Activated CD4-positive, alpha-beta memory T cell treated with anti-CD3 and anti-CD28 coated beads for 36 hours (primary cell): ENCODE measurements around the gene ALOX12B. TPM values are rescaled to one million over a fixed set of nuclear protein-coding genes. Genes with fewer than 3 reads are reported as not detected.
"Not testable (repeated sequence)": the region's sequence is repeated elsewhere in the genome, so short reads cannot be mapped to it uniquely, and the experiment has no call there.

Experiments
- CTCF ChIA-PET: fragments of 350-600 bp; sonication (Branson Sonifier 250); formaldehyde crosslinking; loops from one replicate; lab custom pipeline; 2021; ENCODE audit warnings: antibody characterized with exemption, inconsistent platforms; lab: Charles Lee
- POLR2A ChIA-PET: fragments of 350-600 bp; sonication (Branson Sonifier 250); formaldehyde crosslinking; loops from one replicate; lab custom pipeline; 2021; ENCODE audit warnings: antibody characterized with exemption; lab: Charles Lee
- DNase-seq: peaks from one replicate; pipeline ENCODE4 v3.0.0-alpha.2; 2020
- H3K27ac Mint-ChIP-seq: one replicate; pipeline ENCODE4 v1.8.0; 2021; ENCODE audit warnings: mixed read lengths
- H3K27me3 Mint-ChIP-seq: one replicate; pipeline ENCODE4 v1.8.0; 2021; ENCODE audit warnings: mixed read lengths
- H3K36me3 Mint-ChIP-seq: one replicate; pipeline ENCODE4 v1.8.0; 2021; ENCODE audit warnings: mixed read lengths
- H3K4me1 Mint-ChIP-seq: one replicate; pipeline ENCODE4 v1.8.0; 2021; ENCODE audit warnings: low read depth, mixed read lengths
- H3K4me3 Mint-ChIP-seq: one replicate; pipeline ENCODE4 v1.8.0; 2021; ENCODE audit warnings: mild to moderate bottlenecking, mixed read lengths
- H3K9me3 Mint-ChIP-seq: one replicate; pipeline ENCODE4 v1.8.0; 2021; ENCODE audit warnings: mixed read lengths
- intact Hi-C: fragments of 100-400 bp; cut with micrococcal nuclease; formaldehyde crosslinking; loops from one replicate; pipeline ENCODE4 v1.15.1; 2023
- total RNA-seq, 2 experiments: library from RNA; stranded (reverse); gene quantifications; one replicate each; pipeline ENCODE4 v1.2.3, GENCODE V29; 2021

The ALOX12B gene
- total RNA-seq, 2 experiments from 2014 or later: 2.1 to 2.3 TPM

DNA sequence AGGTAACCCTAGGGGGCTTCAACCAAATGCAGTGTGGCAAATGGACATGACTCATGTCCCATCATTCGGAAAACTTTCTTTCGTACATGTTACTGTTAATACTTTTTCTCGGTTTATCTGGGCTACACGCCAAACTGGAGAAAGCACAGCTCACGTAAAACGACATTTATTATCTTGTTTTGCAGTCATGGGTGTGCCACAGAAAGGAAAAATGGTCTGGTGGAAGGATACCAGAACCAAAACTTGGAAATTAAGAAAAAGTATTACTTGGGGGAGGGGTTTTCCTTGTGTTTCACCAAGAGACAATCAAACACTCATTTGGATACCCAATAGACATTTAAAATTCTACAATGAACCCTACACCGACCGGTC is 25.1 kb downstream of the ALOX12B start:
- Mint-ChIP-seq H3K27me3 (peaks cover 45% of the 10 kb centered on the region), H3K4me3 (no peak overlapping the region), H3K4me1 (peaks cover 10% of the 10 kb centered on the region)

DNA sequence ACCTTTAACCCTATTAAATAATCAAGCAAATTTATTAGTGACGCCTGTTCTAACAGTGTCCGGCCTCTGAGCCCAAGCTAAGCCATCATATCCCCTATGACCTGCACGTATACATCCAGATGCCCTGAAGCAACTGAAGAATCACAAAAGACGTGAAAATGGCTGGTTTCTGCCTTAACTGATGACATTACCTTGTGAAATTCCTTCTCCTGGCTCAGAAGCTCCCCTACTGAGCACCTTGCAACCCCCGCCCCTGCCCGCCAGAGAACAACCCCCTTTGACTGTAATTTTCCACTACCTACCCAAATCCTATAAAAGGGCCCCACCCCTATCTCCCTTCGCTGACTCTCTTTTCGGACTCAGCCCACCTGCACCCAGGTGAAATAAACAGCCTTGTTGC is 25.7 kb downstream of the ALOX12B start:
- peaks cover 51% of the 10 kb centered on the region for H3K27me3 Mint-ChIP-seq
- peaks cover 10% of the 10 kb centered on the region for H3K4me1 Mint-ChIP-seq
- H3K4me3 Mint-ChIP-seq, POLR2A ChIA-PET, DNase-seq, H3K36me3 Mint-ChIP-seq, H3K27ac Mint-ChIP-seq, H3K9me3 Mint-ChIP-seq: not testable (repeated sequence)
- intact Hi-C loops: loop anchor here (2.0 kb wide), 2 partner anchors 17 to 57 kb away; partner anchors contain the start of gene ALOXE3
- CTCF ChIA-PET: interaction anchor here (0.9 to 10.1 kb wide), 15 partner anchors 12 to 724 kb away, joined by 3 to 298 read pairs (median 11); partner anchors contain the start of genes ALOXE3, CNTROB and TRAPPC1

More for the DNA sequence above, 25.1 kb downstream of the ALOX12B start:
- POLR2A ChIA-PET: no interaction called here
- Mint-ChIP-seq H3K36me3 (no peaks in the 10 kb centered on the region), H3K9me3 (no peaks in the 10 kb centered on the region), H3K27ac (no peak overlapping the region)
- CTCF ChIA-PET: interaction anchor here (0.9 to 10.1 kb wide), 10 partner anchors 12 to 149 kb away, joined by 3 to 298 read pairs (median 10); no protein-coding TSS in a partner anchor
- intact Hi-C loops: no loop called here
- DNase-seq: no peak

GRCh38 chr17:8060274-8060673 is 27.2 kb downstream of the ALOX12B start:
- DNase-seq: peak; percentile 66
- H3K27ac Mint-ChIP-seq: no peak overlapping the region
- POLR2A ChIA-PET: interaction anchor here (1.3 kb wide), 1 partner anchor 13 kb away, joined by 5 read pairs; no protein-coding TSS in a partner anchor
- CTCF ChIA-PET: interaction anchor here (0.6 to 10.1 kb wide), 39 partner anchors 14 to 726 kb away, joined by 3 to 298 read pairs (median 4); partner anchors contain the start of genes ALOXE3, CNTROB, CYB5D1 and GUCY2D
- peaks cover 55% of the 10 kb centered on the region for H3K27me3 Mint-ChIP-seq
- peaks cover 17% of the 10 kb centered on the region for H3K4me1 Mint-ChIP-seq
- intact Hi-C loops: loop anchor here (1.0 to 2.0 kb wide), 5 partner anchors 13 to 240 kb away; partner anchors contain the start of gene ALOXE3
- no peak overlapping the region for H3K4me3 Mint-ChIP-seq
- H3K36me3 Mint-ChIP-seq: no peaks in the 10 kb centered on the region
- H3K9me3 Mint-ChIP-seq: no peaks in the 10 kb centered on the region

GRCh38 chr17:8059131-8059530 is 28.4 kb downstream of the ALOX12B start:
- Mint-ChIP-seq H3K9me3 (no peaks in the 10 kb centered on the region), H3K4me3 (no peak overlapping the region), H3K27ac (no peak overlapping the region), H3K36me3 (no peaks in the 10 kb centered on the region), H3K27me3 (peaks cover 52% of the 10 kb centered on the region), H3K4me1 (peaks cover 17% of the 10 kb centered on the region)
- intact Hi-C loops: loop anchor here (5.0 kb wide), 1 partner anchor 317 kb away; no protein-coding TSS in a partner anchor
- POLR2A ChIA-PET: no interaction called here
- DNase-seq: no peak
- CTCF ChIA-PET: interaction anchor here (0.6 to 10.1 kb wide), 11 partner anchors 15 to 197 kb away, joined by 3 to 298 read pairs (median 13); partner anchors contain the start of genes ALOXE3, CNTROB, HES7 and TRAPPC1

GRCh38 chr17:8057691-8058114 is 29.8 kb downstream of the ALOX12B start:
- no peak overlapping the region for H3K4me3 Mint-ChIP-seq
- intact Hi-C loops: loop anchor here (2.0 to 5.0 kb wide), 4 partner anchors 41 to 315 kb away; no protein-coding TSS in a partner anchor
- ChIA-PET POLR2A (no interaction called here), CTCF (interaction anchor here (0.6 to 10.1 kb wide), 34 partner anchors 8 to 314 kb away, joined by 3 to 298 read pairs (median 4); partner anchors contain the start of genes ALOXE3, GUCY2D and HES7)
- H3K27me3 Mint-ChIP-seq: peaks cover 42% of the 10 kb centered on the region
- no peaks in the 10 kb centered on the region for H3K9me3 Mint-ChIP-seq
- no peaks in the 10 kb centered on the region for H3K36me3 Mint-ChIP-seq
- H3K4me1 Mint-ChIP-seq: peaks cover 12% of the 10 kb centered on the region
- peak; percentile 46 for DNase-seq
- H3K27ac Mint-ChIP-seq: no peak overlapping the region

- POLR2A ChIA-PET: no interaction called here
- Mint-ChIP-seq H3K4me3 (no peak overlapping the region), H3K36me3 (no peaks in the 10 kb centered on the region), H3K9me3 (no peaks in the 10 kb centered on the region), H3K27me3 (peaks cover 39% of the 10 kb centered on the region), H3K4me1 (peaks cover 9% of the 10 kb centered on the region), H3K27ac (no peak overlapping the region)
- intact Hi-C loops: loop anchor here (2.0 to 5.0 kb wide), 4 partner anchors 40 to 315 kb away; no protein-coding TSS in a partner anchor
- peak; percentile 6 for DNase-seq
- CTCF ChIA-PET: interaction anchor here (0.7 to 10.1 kb wide), 34 partner anchors 9 to 353 kb away, joined by 3 to 298 read pairs (median 4); partner anchors contain the start of genes ALOXE3, GUCY2D and NAA38
These were observed 30.4 kb downstream of the ALOX12B start for GRCh38 chr17:8056976-8057625.

DNA sequence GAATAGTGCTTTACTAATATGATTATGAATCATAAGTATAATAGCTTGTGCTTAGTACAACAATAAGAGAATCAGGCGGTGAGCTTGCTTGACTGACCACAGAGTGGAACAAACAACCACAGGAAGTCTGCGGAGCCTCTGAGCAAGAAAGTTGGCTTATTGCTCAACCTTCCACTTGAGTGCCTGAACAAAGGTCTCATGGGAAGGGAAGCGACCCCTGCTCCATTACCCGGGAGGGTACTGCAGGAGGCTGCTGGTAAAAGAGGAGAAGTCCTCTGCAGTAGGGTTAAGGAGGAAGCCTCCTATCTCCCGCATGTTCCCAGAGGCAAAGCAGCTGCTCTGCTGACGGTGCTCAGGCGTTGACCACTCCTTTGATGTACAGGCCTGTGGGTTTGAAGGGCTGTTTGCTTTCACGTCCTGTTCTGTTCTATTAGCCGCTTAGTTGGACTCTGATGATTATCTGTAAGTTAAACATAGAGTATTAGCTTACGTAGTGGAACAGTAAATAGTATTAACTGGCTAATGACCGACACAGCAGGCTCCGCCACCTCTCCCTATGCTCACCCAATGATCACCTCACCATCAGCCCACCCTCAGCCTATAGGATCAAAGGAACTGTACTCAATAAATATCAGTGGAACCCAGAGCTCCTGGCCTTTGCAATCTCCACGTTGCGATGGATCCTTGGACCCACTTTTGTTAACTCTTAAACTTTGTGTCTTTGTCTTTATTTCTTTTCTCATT is 31.1 kb downstream of the ALOX12B start:
- CTCF ChIA-PET: interaction anchor here (0.8 to 10.1 kb wide), 23 partner anchors 9 to 313 kb away, joined by 3 to 298 read pairs (median 7); partner anchors contain the start of genes ALOXE3 and NAA38
- intact Hi-C loops: loop anchor here (2.0 to 5.0 kb wide), 4 partner anchors 40 to 314 kb away; no protein-coding TSS in a partner anchor
- no peak overlapping the region for H3K4me3 Mint-ChIP-seq
- peak; percentile 70 for DNase-seq
- POLR2A ChIA-PET: no interaction called here
- H3K36me3 Mint-ChIP-seq: no peaks in the 10 kb centered on the region
- peaks cover 32% of the 10 kb centered on the region for H3K27me3 Mint-ChIP-seq
- peaks cover 9% of the 10 kb centered on the region for H3K4me1 Mint-ChIP-seq
- H3K9me3 Mint-ChIP-seq: no peaks in the 10 kb centered on the region
- H3K27ac Mint-ChIP-seq: no peak overlapping the region

GRCh38 chr17:8055851-8056231 is 31.7 kb downstream of the ALOX12B start:
- POLR2A ChIA-PET: no interaction called here
- H3K4me3 Mint-ChIP-seq: no peak overlapping the region
- no peak overlapping the region for H3K27ac Mint-ChIP-seq
- H3K36me3 Mint-ChIP-seq: no peaks in the 10 kb centered on the region
- peaks cover 9% of the 10 kb centered on the region for H3K4me1 Mint-ChIP-seq
- H3K27me3 Mint-ChIP-seq: peaks cover 27% of the 10 kb centered on the region
- H3K9me3 Mint-ChIP-seq: no peaks in the 10 kb centered on the region
- intact Hi-C loops: loop anchor here (2.0 to 5.0 kb wide), 4 partner anchors 39 to 314 kb away; no protein-coding TSS in a partner anchor
- DNase-seq: no peak
- CTCF ChIA-PET: interaction anchor here (0.8 to 10.1 kb wide), 15 partner anchors 9 to 312 kb away, joined by 3 to 298 read pairs (median 22); partner anchors contain the start of gene ALOXE3

DNA sequence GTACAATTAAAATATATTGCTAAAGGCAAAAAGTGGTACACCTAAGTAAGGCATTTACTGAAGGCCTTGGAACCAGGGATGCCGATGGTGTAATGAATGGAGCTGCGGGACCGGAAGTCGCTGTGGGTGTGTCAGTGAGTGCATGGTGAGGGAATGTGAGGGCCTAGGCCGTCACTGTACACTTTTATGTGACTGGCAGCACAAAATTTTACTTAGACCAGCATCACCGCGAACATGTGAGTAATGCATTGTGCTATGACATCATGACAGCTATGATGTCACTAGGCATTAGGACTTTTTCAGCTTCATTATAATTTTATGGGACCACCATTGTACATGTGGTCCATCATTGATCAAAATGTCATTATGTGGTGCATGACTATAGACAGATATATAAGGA is 33.9 kb downstream of the ALOX12B start:
- H3K27ac Mint-ChIP-seq: no peak overlapping the region

GRCh38 chr17:8052256-8053252 is 35.0 kb downstream of the ALOX12B start:
- H3K36me3 Mint-ChIP-seq: no peaks in the 10 kb centered on the region
- intact Hi-C loops: no loop called here
- H3K27me3 Mint-ChIP-seq: peaks cover 10% of the 10 kb centered on the region
- no peak overlapping the region for H3K4me3 Mint-ChIP-seq
- no peak overlapping the region for H3K27ac Mint-ChIP-seq
- ChIA-PET CTCF (interaction anchor here (0.6 to 1.7 kb wide), 3 partner anchors 11 to 63 kb away, joined by 4 to 8 read pairs (median 4); no protein-coding TSS in a partner anchor), POLR2A (no interaction called here)
- no peak for DNase-seq
- H3K9me3 Mint-ChIP-seq: no peaks in the 10 kb centered on the region
- peaks cover 8% of the 10 kb centered on the region for H3K4me1 Mint-ChIP-seq

More for the DNA sequence above, 33.9 kb downstream of the ALOX12B start:
- CTCF ChIA-PET: interaction anchor here (1.0 to 10.1 kb wide), 2 partner anchors 12 to 20 kb away, joined by 3 to 298 read pairs; no protein-coding TSS in a partner anchor
- H3K27me3 Mint-ChIP-seq: peaks cover 10% of the 10 kb centered on the region
- POLR2A ChIA-PET: no interaction called here
- peak; percentile 2 for DNase-seq
- no peak overlapping the region for H3K4me3 Mint-ChIP-seq
- no peaks in the 10 kb centered on the region for H3K36me3 Mint-ChIP-seq
- intact Hi-C loops: no loop called here
- H3K9me3 Mint-ChIP-seq: no peaks in the 10 kb centered on the region
- H3K4me1 Mint-ChIP-seq: peaks cover 9% of the 10 kb centered on the region
